ENCODE results near the gene CDC6.

CDC6 gene, protein sequence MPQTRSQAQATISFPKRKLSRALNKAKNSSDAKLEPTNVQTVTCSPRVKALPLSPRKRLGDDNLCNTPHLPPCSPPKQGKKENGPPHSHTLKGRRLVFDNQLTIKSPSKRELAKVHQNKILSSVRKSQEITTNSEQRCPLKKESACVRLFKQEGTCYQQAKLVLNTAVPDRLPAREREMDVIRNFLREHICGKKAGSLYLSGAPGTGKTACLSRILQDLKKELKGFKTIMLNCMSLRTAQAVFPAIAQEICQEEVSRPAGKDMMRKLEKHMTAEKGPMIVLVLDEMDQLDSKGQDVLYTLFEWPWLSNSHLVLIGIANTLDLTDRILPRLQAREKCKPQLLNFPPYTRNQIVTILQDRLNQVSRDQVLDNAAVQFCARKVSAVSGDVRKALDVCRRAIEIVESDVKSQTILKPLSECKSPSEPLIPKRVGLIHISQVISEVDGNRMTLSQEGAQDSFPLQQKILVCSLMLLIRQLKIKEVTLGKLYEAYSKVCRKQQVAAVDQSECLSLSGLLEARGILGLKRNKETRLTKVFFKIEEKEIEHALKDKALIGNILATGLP

DNA sequence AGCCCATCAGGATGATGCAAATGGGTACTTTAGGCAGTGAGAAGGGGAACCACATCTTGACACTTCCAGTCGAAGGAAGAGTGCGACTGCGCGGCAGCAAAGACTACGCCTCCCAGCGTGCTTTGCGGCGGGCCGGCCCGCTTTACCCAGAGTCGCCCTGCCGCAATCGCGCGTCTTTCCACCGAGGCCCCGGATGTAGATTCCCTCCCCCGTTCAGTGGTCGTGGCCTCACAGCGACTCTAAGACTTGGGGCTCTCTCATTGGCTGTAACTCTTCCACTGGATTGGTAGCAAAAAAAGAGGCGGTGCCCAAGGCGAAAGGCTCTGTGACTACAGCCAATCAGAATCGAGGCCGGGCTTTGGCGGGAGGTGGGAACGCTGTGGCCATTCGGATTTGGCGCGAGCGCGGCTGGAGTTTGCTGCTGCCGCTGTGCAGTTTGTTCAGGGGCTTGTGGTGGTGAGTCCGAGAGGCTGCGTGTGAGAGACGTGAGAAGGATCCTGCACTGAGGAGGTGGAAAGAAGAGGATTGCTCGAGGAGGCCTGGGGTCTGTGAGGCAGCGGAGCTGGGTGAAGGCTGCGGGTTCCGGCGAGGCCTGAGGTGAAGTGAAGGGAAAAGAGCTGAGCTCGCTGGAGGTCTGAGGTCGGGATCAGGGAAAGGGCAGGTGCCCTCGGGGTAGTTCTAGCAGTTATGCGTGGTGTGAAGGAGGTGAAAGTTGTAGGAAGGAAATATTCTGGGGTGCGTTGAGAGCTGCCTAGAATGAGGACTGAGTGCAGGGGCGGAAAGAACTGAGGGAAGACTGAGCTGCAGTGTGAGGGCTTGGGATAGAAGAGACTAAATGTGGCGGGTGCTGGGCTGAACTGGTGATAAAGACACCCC is at the start of gene CDC6:
Gene CDC6, plus strand, starts transcription at position 386 of the 876 bp plus-strand sequence. CDS start 1,542 bp downstream, outside the sequence.
- peak; percentile 98 for DNase-seq

DNA sequence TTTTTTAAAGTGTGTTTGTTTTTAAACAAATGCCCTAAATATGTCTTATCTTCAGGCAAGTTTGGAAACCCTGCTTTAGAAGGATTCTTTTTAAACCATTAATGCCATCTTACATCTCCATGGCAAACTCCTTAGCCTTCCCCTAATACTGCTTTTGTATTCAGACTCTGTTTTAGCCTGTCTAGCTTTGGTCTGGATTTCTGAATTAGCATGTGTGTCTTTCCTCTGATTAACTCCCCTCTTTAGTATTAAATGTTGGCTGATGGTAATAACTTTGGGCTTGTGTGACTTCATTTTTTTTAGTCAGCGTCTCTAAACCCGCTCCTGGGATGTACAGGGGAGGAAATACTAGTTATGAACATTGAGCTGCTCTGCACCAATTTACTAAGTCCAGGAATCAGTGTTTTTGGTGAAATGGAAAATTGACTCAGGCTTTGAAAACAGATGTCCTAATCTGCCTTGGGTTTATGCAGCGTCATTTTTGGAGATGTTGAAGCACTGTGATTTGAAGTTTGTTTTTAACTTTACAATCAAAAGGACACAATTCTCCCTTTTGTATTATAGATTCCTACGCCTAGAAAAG is 46.3 kb upstream of the CDC6 start:
- no peak for DNase-seq

- no peak for DNase-seq
These were observed 44.9 kb upstream of the CDC6 start for GRCh38 chr17:40242774-40243173.

DNA sequence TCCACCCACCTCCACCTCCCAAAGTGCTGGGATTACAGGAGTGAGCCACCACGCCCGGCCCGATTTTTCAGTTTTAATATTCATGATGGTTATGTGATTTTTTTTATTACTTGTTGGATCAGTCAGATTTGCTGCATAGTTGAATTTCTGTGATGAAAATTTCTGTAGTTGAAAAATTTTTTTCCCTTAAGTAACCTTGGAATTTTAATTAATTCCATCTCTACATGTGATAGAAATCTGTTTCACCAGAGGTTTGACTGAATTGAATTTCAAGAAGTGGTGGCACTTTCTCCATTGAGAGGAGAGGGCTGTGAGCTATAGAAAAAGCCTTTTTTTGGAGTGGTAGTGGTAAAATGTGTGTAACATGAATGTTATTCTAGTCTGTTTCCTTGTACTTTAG is 43.9 kb upstream of the CDC6 start:
- DNase-seq = no peak

DNA sequence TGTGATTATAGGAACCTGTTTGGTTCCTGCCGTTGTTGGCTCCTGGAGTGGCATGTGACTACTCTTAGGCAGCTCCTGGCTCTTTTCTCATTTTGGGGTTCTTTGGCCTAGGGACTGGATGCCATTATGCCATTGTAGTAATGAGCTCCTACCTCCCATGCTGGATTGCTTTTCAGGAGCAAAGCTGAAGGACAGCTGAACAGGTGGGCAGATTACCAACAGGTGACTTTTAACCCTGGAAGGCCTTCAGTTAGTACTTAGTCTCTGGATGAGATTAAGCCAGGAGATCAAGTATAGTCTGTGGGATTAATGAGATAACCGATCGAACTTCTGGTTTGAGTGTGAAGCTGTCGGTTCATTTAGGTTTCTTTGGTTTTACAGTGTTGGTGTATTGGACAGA is 43.4 kb upstream of the CDC6 start:
- DNase-seq = no peak

DNA sequence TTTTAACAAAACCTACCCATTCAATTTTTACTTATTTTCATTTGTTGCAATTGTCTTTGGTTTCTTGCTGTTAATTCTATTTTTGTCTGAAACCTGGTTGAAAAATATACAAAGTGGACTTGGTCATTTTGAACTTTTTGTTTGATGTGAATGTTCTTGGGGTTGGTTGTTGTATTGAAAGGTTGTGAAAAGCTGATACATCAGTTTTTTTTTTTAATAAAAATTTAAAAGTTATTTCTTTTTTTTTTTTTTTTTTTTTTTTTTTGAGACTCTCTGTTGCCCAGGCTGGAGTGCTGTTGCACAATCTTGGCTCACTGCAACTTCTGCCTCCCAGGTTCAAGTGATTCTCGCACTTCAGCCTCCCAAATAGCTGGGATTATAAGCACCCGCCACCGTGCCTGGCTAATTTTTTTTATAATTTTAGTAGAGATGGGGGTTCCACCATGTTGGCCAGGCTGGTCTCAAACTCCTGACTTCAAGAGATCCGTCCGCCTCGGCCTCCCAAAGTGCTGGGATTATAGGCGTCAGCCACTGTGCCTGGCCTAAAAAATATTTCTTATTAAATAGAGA is 39.7 kb upstream of the CDC6 start:
- no peak for DNase-seq

GRCh38 chr17:40248507-40248906 is 39.2 kb upstream of the CDC6 start:
- no peak for DNase-seq

DNA sequence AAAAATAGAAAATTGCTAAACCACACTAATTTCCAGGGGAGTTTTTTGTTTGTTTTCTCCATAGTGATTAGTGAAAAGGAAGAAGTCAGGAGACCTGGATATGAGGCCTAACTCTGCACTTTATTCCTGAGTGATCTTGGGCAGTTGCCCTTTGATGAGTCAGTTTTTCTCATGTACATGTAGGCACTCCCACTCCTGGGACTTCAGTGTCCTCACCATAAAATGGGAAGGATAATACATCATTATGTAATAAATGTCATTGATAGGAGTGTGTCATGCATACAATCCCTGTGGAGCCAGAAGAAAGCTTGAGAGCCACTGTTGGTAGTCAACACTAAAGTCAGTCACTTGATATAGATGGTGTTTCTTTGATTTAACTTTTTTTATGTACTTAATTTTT is 36.1 kb upstream of the CDC6 start:
- no peak for DNase-seq

GRCh38 chr17:40253565-40253964 is 34.1 kb upstream of the CDC6 start:
- no peak for DNase-seq

DNA sequence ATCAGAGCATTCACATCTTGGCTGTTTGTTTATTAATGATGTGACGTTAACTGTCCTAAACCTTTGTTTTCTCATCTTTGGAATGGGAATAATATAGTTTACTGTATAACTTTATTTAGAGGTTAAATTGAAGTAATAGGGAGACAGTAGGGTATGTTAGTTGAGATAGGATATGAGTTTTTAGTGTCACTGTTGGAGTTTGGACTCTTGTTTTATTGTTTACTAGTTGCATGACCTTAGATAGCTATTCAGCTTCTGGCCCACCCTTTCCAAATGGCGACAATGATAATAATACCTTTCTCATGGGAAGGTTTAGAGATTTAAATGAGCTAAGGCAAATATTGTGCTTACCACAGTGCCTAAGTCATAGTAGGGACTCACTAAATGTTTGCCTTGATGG is 28.2 kb upstream of the CDC6 start:
- DNase-seq = no peak

- DNase-seq = no peak
These were observed 27.2 kb upstream of the CDC6 start for GRCh38 chr17:40260528-40260927.

GRCh38 chr17:40264458-40265185 is 23.1 kb upstream of the CDC6 start:
- DNase-seq = no peak

- DNase-seq = no peak
These were observed 22.3 kb upstream of the CDC6 start for GRCh38 chr17:40265337-40265736.

GRCh38 chr17:40266882-40267281 is 20.8 kb upstream of the CDC6 start:
- DNase-seq = no peak

- DNase-seq = no peak
These were observed 19.5 kb upstream of the CDC6 start for GRCh38 chr17:40268141-40268712.

GRCh38 chr17:40278414-40278813 is 9.3 kb upstream of the CDC6 start:
- no peak for DNase-seq

DNA sequence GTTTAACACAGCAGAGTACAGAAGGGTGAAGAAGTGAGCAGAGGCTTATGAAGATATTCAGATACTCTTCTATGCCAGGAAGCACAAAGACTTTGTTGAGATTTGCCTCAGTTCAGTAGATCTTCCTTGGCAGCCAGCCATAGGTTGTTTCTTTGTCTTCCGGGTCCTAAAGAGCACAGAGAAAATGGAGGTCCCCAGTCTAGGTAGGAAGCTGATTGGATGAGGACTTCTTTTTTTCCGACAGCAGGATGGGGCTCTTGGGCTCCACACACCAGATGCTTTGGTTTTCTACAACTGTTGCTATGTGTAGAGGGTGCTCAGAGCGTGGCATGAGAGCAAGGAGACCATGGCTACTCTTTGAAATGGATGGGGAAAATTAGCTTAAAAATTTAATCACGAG is 8.3 kb upstream of the CDC6 start:
- DNase-seq = no peak

- no peak for DNase-seq
These were observed 6.0 kb upstream of the CDC6 start for GRCh38 chr17:40281663-40282062.

GRCh38 chr17:40283662-40284061 is 4.0 kb upstream of the CDC6 start:
- DNase-seq = no peak

GRCh38 chr17:40284085-40284713 is 3.5 kb upstream of the CDC6 start:
- DNase-seq = no peak

DNA sequence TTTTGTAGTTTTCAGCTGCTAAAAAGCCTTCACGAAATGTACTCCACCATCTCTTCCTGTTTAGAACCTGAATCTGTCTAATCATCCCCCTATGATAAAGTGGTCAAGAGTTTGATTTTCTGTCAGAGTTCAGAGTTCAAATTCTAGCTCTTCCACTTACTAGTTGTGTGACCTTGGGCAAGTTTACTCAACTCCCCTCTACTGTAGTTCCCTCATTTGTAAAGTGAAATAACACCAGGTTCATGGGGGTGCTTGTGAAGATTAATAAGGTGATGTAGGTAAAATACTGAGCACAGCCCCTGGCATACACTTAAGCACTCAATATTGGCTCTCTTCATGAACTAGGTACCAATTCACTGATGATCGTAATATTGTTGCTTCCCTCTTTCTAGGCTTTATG is 1.2 kb upstream of the CDC6 start:
- no peak for DNase-seq

DNA sequence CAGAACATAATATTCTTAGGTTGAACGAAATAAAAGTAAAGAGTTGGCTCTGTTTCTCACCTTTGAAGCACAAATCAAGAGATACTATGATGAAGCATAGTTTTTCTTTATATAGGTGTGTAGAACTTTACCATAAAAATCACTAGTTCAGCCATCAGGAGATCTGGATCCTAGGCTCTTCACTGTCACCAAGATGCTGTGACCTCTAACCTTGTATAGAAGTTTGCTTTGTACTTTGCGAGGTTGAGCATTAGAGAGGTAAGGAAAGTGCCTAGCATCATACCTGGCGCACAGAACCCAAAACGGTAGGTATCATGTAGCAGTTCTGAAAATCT is 553 bp upstream of the CDC6 start:
- no peak for DNase-seq

Measured in activated CD8-positive, alpha-beta memory T cell treated with anti-CD3 and anti-CD28 coated beads, Interleukin-2, amount 50 U/mL, for 48 hours (primary cell).